ENCODE data around the gene ITGA1. TPM values are rescaled to one million over a fixed set of nuclear protein-coding genes. Genes with fewer than 3 reads are reported as not detected.
"Not testable (repeated sequence)": the region's sequence is repeated elsewhere in the genome, so short reads cannot be mapped to it uniquely, and the experiment has no call there.

Gene ITGA1
- total RNA-seq, 1 donor from 2014 or later = 3.0 TPM

DNA sequence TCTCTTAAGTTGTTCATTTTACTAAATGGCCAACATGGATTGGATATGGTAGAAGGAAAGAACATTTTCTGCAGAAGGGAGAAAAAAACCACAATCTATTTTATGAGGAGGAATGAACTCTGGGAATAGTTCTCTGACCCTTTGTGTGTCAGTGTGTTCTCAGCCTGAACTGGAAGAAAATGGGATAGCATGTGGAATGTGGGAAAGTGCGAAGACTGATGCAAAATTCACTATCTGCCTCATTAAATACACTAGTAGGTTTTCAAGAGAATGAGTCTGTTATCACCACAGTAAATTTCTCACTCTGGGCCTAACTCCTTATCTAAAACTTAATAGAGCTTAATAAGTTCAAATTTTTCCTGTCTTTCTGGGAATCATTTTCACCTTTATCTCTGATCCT, 22.7 kb downstream of the ITGA1 start:
- H3K36me3 Mint-ChIP-seq (ENCODE audit: low read depth) = no peaks in the 10 kb centered on the region
- TF ChIP-seq, protein P1, sequence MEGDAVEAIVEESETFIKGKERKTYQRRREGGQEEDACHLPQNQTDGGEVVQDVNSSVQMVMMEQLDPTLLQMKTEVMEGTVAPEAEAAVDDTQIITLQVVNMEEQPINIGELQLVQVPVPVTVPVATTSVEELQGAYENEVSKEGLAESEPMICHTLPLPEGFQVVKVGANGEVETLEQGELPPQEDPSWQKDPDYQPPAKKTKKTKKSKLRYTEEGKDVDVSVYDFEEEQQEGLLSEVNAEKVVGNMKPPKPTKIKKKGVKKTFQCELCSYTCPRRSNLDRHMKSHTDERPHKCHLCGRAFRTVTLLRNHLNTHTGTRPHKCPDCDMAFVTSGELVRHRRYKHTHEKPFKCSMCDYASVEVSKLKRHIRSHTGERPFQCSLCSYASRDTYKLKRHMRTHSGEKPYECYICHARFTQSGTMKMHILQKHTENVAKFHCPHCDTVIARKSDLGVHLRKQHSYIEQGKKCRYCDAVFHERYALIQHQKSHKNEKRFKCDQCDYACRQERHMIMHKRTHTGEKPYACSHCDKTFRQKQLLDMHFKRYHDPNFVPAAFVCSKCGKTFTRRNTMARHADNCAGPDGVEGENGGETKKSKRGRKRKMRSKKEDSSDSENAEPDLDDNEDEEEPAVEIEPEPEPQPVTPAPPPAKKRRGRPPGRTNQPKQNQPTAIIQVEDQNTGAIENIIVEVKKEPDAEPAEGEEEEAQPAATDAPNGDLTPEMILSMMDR (conservative IDR thresholded peaks at IDR 0.05) = no peak
- no peaks in the 10 kb centered on the region for H3K27me3 Mint-ChIP-seq (ENCODE audit: low read depth)
- no peaks in the 10 kb centered on the region for H3K4me1 Mint-ChIP-seq
- DNase-seq (ENCODE audit: low read depth, low spot score) = no peak
- H3K4me3 Mint-ChIP-seq = no peak overlapping the region
- no peaks in the 10 kb centered on the region for H3K9me3 Mint-ChIP-seq
- H3K27ac Mint-ChIP-seq (ENCODE audit: unreplicated experiment) = no peak overlapping the region

GRCh38 chr5:52811067-52811749, 23.5 kb downstream of the ITGA1 start:
- Mint-ChIP-seq H3K27me3 (ENCODE audit: low read depth) (no peaks in the 10 kb centered on the region), H3K4me3 (no peak overlapping the region), H3K9me3 (no peaks in the 10 kb centered on the region), H3K4me1 (no peaks in the 10 kb centered on the region), H3K36me3 (ENCODE audit: low read depth) (no peaks in the 10 kb centered on the region), H3K27ac (ENCODE audit: unreplicated experiment) (no peak overlapping the region)
- no peak for DNase-seq (ENCODE audit: low read depth, low spot score)
- TF ChIP-seq, protein P1 (conservative IDR thresholded peaks at IDR 0.05) = no peak

DNA sequence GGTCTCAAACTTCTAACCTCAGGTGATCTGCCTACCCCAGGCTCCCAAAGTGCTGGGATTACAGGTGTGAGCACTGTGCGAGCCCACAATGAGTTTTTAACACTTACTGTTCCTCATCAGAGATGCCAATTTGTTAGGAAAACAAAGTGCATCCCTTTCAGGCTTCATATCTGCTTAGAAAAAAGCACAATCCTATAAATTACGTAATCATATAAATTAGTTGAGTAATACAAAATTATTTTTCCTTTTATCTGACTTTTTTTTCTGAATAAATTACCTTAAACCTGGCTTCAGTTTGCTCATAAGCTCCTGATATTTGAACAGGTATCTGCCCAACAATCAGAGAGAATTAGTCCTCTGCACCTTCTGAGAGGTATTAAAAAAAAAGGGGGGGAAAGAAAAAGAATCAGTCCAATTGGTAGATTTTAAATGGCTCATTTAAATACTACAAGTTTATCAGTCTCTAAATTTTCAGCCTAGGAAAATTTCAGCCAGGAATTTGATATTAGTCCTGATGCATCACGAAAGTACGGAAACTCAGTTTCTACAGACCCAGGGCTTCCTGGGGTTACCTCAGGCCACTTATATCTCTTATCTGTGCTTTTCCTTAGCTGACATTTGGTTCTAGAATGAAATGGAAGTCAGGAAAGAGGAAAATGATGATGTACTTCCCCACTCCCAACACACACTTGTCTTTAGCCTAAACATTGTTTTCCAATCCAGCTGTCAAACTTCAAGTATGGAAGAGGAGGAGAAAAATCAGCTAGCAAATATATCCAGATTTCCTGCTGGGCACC, 26.8 kb downstream of the ITGA1 start:
- Mint-ChIP-seq H3K9me3 (no peaks in the 10 kb centered on the region), H3K27me3 (ENCODE audit: low read depth) (no peaks in the 10 kb centered on the region)

DNA sequence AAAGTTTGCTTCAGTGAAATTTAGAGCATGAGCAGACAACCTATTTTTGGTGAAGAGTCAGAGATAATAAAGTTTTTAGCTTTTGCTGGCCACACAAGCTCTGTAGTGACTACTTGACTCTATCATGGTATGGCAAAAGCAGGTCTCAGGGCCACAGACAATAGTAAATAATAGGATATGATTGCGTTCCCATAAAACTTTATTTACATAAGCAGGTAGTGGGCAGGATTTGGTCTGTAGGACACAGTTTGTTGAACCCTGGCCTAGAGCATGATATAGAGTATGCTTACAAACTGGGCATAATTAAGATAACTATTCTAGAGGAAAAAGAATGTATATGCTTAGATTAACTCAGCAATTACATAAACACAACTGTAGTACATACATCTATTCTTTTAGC, 30.1 kb downstream of the ITGA1 start:
- no peak for DNase-seq (ENCODE audit: low read depth, low spot score)
- TF ChIP-seq, protein P1 (conservative IDR thresholded peaks at IDR 0.05) = no peak
- H3K4me1 Mint-ChIP-seq = no peaks in the 10 kb centered on the region
- H3K9me3 Mint-ChIP-seq = no peaks in the 10 kb centered on the region
- no peak overlapping the region for H3K4me3 Mint-ChIP-seq
- H3K27ac Mint-ChIP-seq (ENCODE audit: unreplicated experiment) = no peak overlapping the region
- H3K27me3 Mint-ChIP-seq (ENCODE audit: low read depth) = no peaks in the 10 kb centered on the region
- H3K36me3 Mint-ChIP-seq (ENCODE audit: low read depth) = no peaks in the 10 kb centered on the region

More for the DNA sequence above, 26.8 kb downstream of the ITGA1 start:
- no peak overlapping the region for H3K27ac Mint-ChIP-seq (ENCODE audit: unreplicated experiment)
- H3K4me1 Mint-ChIP-seq = no peaks in the 10 kb centered on the region
- no peak overlapping the region for H3K4me3 Mint-ChIP-seq
- H3K36me3 Mint-ChIP-seq (ENCODE audit: low read depth) = no peaks in the 10 kb centered on the region
- no peak for DNase-seq (ENCODE audit: low read depth, low spot score)
- TF ChIP-seq, protein P1 (conservative IDR thresholded peaks at IDR 0.05) = no peak

DNA sequence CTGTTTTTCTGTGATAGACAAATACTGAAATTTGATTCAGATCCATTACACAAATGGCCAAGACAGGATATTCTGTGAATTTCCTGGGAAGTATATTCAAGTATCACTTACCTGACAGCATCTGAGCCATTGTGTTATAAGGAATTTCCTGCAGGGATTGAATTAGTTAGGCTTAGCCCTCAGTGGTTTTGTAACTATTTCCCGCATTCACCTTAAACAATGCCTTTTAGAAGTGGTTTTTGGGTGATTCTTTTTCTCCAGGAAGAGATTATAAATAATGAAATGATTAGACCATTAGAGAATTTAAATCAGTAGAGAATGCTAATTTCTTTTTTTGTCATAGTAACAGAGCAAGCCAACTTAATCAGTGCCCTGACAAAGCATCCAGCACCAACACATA, 30.6 kb downstream of the ITGA1 start:
- H3K27ac Mint-ChIP-seq (ENCODE audit: unreplicated experiment) = no peak overlapping the region
- TF ChIP-seq, protein P1 (conservative IDR thresholded peaks at IDR 0.05) = no peak
- no peaks in the 10 kb centered on the region for H3K27me3 Mint-ChIP-seq (ENCODE audit: low read depth)
- H3K9me3 Mint-ChIP-seq = no peaks in the 10 kb centered on the region
- no peaks in the 10 kb centered on the region for H3K36me3 Mint-ChIP-seq (ENCODE audit: low read depth)
- H3K4me3 Mint-ChIP-seq = no peak overlapping the region
- no peak for DNase-seq (ENCODE audit: low read depth, low spot score)
- H3K4me1 Mint-ChIP-seq = no peaks in the 10 kb centered on the region

GRCh38 chr5:52818807-52819206, 31.1 kb downstream of the ITGA1 start:
- not testable (repeated sequence) for H3K27ac Mint-ChIP-seq (ENCODE audit: unreplicated experiment); H3K4me1 Mint-ChIP-seq; H3K27me3 Mint-ChIP-seq (ENCODE audit: low read depth)

More at GRCh38 chr5:52818807-52819206, 31.1 kb downstream of the ITGA1 start:
- not testable (repeated sequence) for H3K4me3 Mint-ChIP-seq; H3K36me3 Mint-ChIP-seq (ENCODE audit: low read depth); H3K9me3 Mint-ChIP-seq; DNase-seq (ENCODE audit: low read depth, low spot score)

All from neural crest cell (in vitro differentiated cells).